Karpas-422 (cell line): ENCODE measurements around the gene COPA. TPM values are rescaled to one million over a fixed set of nuclear protein-coding genes. Genes with fewer than 3 reads are reported as not detected.
A peak's percentile ranks its signal among the peaks of the same experiment; 100 is the strongest.

ENCODE experiments used
- DNase-seq: peaks from one replicate; pipeline ENCODE4 v3.0.0-alpha.2; 2015
- H2AFZ ChIP-seq: fragments of 200-600 bp; sonication (generic); 2 replicates; pipeline ENCODE4 v1.6.1; 2014; ENCODE audit warnings: antibody characterized with exemption, low read length, mixed read lengths
- H3K27ac ChIP-seq: fragments of 200-600 bp; sonication (generic); 2 replicates; pipeline ENCODE4 v1.5.1; 2014; ENCODE audit warnings: mild to moderate bottlenecking, low read length, moderate library complexity
- H3K27me3 ChIP-seq: fragments of 200-600 bp; sonication (generic); 2 replicates; pipeline ENCODE4 v1.6.1; 2014; ENCODE audit warnings: low read length, mixed read lengths
- H3K36me3 ChIP-seq: fragments of 200-600 bp; sonication (generic); 2 replicates; pipeline ENCODE4 v1.6.1; 2014; ENCODE audit warnings: low read length, mixed read lengths; ENCODE audit not compliant: insufficient read depth
- H3K4me1 ChIP-seq: fragments of 200-600 bp; sonication (generic); 2 replicates; pipeline ENCODE4 v1.6.1; 2014; ENCODE audit warnings: mild to moderate bottlenecking, low read length, mixed read lengths
- H3K4me2 ChIP-seq: fragments of 200-600 bp; sonication (generic); 2 replicates; pipeline ENCODE4 v1.6.1; 2014; ENCODE audit warnings: low read length, low read depth, mild to moderate bottlenecking; ENCODE audit not compliant: poor library complexity, severe bottlenecking
- H3K4me3 ChIP-seq: fragments of 200-600 bp; sonication (generic); 2 replicates; pipeline ENCODE4 v1.5.1; 2014; ENCODE audit warnings: mild to moderate bottlenecking, antibody characterized with exemption, low read length, mixed read lengths
- H3K79me2 ChIP-seq: fragments of 200-600 bp; sonication (generic); 2 replicates; pipeline ENCODE4 v1.6.1; 2014; ENCODE audit warnings: mild to moderate bottlenecking, low read length, mixed read lengths
- H3K9ac ChIP-seq: fragments of 200-600 bp; sonication (generic); 2 replicates; pipeline ENCODE4 v1.6.0; 2014; ENCODE audit warnings: low read length
- H3K9me2 ChIP-seq: fragments of 200-600 bp; sonication (generic), shearing (Covaris generic); replicated peaks from 2 replicates; pipeline ENCODE4 v1.6.0; 2014; ENCODE audit warnings: mild to moderate bottlenecking, low read length, moderate library complexity; ENCODE audit not compliant: insufficient read depth
- H3K9me3 ChIP-seq: fragments of 300-700, 200-600 bp; sonication (generic); 2 replicates; pipeline ENCODE4 v1.6.1; 2014; ENCODE audit warnings: low read length, mixed read lengths
- H4K20me1 ChIP-seq: fragments of 200-600 bp; sonication (generic); 2 replicates; pipeline ENCODE4 v1.6.1; 2014; ENCODE audit warnings: mild to moderate bottlenecking, antibody characterized with exemption, low read length, low read depth; ENCODE audit not compliant: insufficient read depth
- total RNA-seq: library from RNA; depleted of rRNA; stranded (reverse); fragments of >200 nt; shearing (Covaris generic); gene quantifications from 2 replicates; pipeline ENCODE4 v1.2.3, GENCODE V29; 2014; ENCODE audit warnings: low replicate concordance

The COPA gene
- total RNA-seq, 1 experiment from 2014 or later, result 107 TPM

- Histone ChIP-seq H2AFZ (no peak overlapping the region), H3K4me2 (no peak overlapping the region), H3K27ac (no peak overlapping the region), H4K20me1 (no peaks in the 10 kb centered on the region), H3K4me3 (no peak overlapping the region), H3K79me2 (peaks cover 24% of the 10 kb centered on the region), H3K9ac (no peak overlapping the region), H3K4me1 (peaks cover 20% of the 10 kb centered on the region), H3K9me2 (no peaks in the 10 kb centered on the region), H3K9me3 (no peaks in the 10 kb centered on the region), H3K36me3 (no peaks in the 10 kb centered on the region), H3K27me3 (no peaks in the 10 kb centered on the region)
- no peak for DNase-seq
These were observed 78.2 kb downstream of the COPA start for GRCh38 chr1:160264795-160265307.

GRCh38 chr1:160261893-160262794 lies 80.9 kb downstream of the COPA start, which contains the start of gene DCAF8:
Gene DCAF8 (minus strand): TSS chr1:160262549. CDS start chr1:160244008, 18,541 bp downstream.
- Histone ChIP-seq H3K9ac (peak within 1 kb of the TSS; percentile 97), H3K4me3 (peak within 1 kb of the TSS; percentile 81), H3K27ac (peak within 1 kb of the TSS; percentile 74), H3K4me2 (peak within 1 kb of the TSS; percentile 85), H2AFZ (peak within 1 kb of the TSS; percentile 94), H3K79me2 (peaks cover 51% of the 10 kb centered on the region), H3K9me3 (no peaks in the 10 kb centered on the region), H4K20me1 (no peaks in the 10 kb centered on the region), H3K27me3 (no peaks in the 10 kb centered on the region), H3K9me2 (no peaks in the 10 kb centered on the region), H3K4me1 (peaks cover 30% of the 10 kb centered on the region), H3K36me3 (no peaks in the 10 kb centered on the region)
- DNase-seq, result peak; percentile 99

- H3K4me1 ChIP-seq, result peaks cover 30% of the 10 kb centered on the region
- H3K4me3 ChIP-seq, result peak overlapping the region; percentile 81
- H3K9ac ChIP-seq, result peak overlapping the region; percentile 97
- DNase-seq, result no peak
- H4K20me1 ChIP-seq, result no peaks in the 10 kb centered on the region
- no peaks in the 10 kb centered on the region for H3K27me3 ChIP-seq
- no peak overlapping the region for H2AFZ ChIP-seq
- peak overlapping the region; percentile 56; the same call in 1 of the 2 replicates for H3K27ac ChIP-seq
- H3K9me2 ChIP-seq, result no peaks in the 10 kb centered on the region
- peak overlapping the region; percentile 85 for H3K4me2 ChIP-seq
- H3K36me3 ChIP-seq, result no peaks in the 10 kb centered on the region
- peaks cover 57% of the 10 kb centered on the region for H3K79me2 ChIP-seq
- no peaks in the 10 kb centered on the region for H3K9me3 ChIP-seq
These were observed 81.5 kb downstream of the COPA start for GRCh38 chr1:160261556-160261892.

- no peak for DNase-seq
- Histone ChIP-seq H3K4me2 (peak overlapping the region; percentile 85), H3K27ac (peak overlapping the region; percentile 56; the same call in 1 of the 2 replicates), H3K4me1 (peaks cover 30% of the 10 kb centered on the region), H3K9me2 (no peaks in the 10 kb centered on the region), H3K9me3 (no peaks in the 10 kb centered on the region), H3K9ac (peak overlapping the region; percentile 97), H3K4me3 (peak overlapping the region; percentile 81), H3K79me2 (peaks cover 65% of the 10 kb centered on the region), H2AFZ (no peak overlapping the region), H3K36me3 (no peaks in the 10 kb centered on the region), H3K27me3 (no peaks in the 10 kb centered on the region), H4K20me1 (no peaks in the 10 kb centered on the region)
These were observed 82.4 kb downstream of the COPA start for GRCh38 chr1:160260406-160261382.

GRCh38 chr1:160258177-160258798 lies 84.8 kb downstream of the COPA start:
- no peaks in the 10 kb centered on the region for H3K9me2 ChIP-seq
- H3K27me3 ChIP-seq, result no peaks in the 10 kb centered on the region
- no peak overlapping the region for H3K27ac ChIP-seq
- H3K9ac ChIP-seq, result no peak overlapping the region
- H4K20me1 ChIP-seq, result no peaks in the 10 kb centered on the region
- H3K9me3 ChIP-seq, result no peaks in the 10 kb centered on the region
- no peak overlapping the region for H3K4me2 ChIP-seq
- H3K79me2 ChIP-seq, result peaks cover 85% of the 10 kb centered on the region
- H3K4me3 ChIP-seq, result no peak overlapping the region
- no peak overlapping the region for H2AFZ ChIP-seq
- peaks cover 30% of the 10 kb centered on the region for H3K4me1 ChIP-seq
- DNase-seq, result no peak
- 0 out of 2 replicates have a peak, but pooled peaks cover 7% of the 10 kb centered on the region for H3K36me3 ChIP-seq

GRCh38 chr1:160257411-160258015 lies 85.5 kb downstream of the COPA start:
- no peak overlapping the region for H3K4me3 ChIP-seq
- no peak for DNase-seq
- H3K9me2 ChIP-seq, result no peaks in the 10 kb centered on the region
- peak overlapping the region; percentile 11 for H3K4me2 ChIP-seq
- H3K79me2 ChIP-seq, result peaks cover 91% of the 10 kb centered on the region
- no peak overlapping the region for H3K27ac ChIP-seq
- H3K4me1 ChIP-seq, result peaks cover 24% of the 10 kb centered on the region
- H2AFZ ChIP-seq, result no peak overlapping the region
- H3K9ac ChIP-seq, result no peak overlapping the region; the same call in 1 of the 2 replicates
- H3K27me3 ChIP-seq, result no peaks in the 10 kb centered on the region
- no peaks in the 10 kb centered on the region for H4K20me1 ChIP-seq
- 0 out of 2 replicates have a peak, but pooled peaks cover 7% of the 10 kb centered on the region for H3K36me3 ChIP-seq
- H3K9me3 ChIP-seq, result no peaks in the 10 kb centered on the region

GRCh38 chr1:160256396-160257046 lies 86.5 kb downstream of the COPA start:
- peaks cover 94% of the 10 kb centered on the region for H3K79me2 ChIP-seq
- peaks cover 24% of the 10 kb centered on the region for H3K4me1 ChIP-seq
- no peaks in the 10 kb centered on the region for H3K9me3 ChIP-seq
- no peaks in the 10 kb centered on the region for H4K20me1 ChIP-seq
- H3K9me2 ChIP-seq, result no peaks in the 10 kb centered on the region
- no peak for DNase-seq
- H3K9ac ChIP-seq, result no peak overlapping the region
- no peak overlapping the region for H3K27ac ChIP-seq
- peaks cover 10% of the 10 kb centered on the region; the same call in 1 of the 2 replicates for H3K36me3 ChIP-seq
- H2AFZ ChIP-seq, result no peak overlapping the region
- H3K4me3 ChIP-seq, result no peak overlapping the region
- H3K4me2 ChIP-seq, result peak overlapping the region; percentile 11
- H3K27me3 ChIP-seq, result no peaks in the 10 kb centered on the region
